GM18909 (cell line): ENCODE data around the gene FTSJ3.
"Not testable (repeated sequence)": the region's sequence is repeated elsewhere in the genome, so short reads cannot be mapped to it uniquely, and the experiment has no call there.

Experiments
- ATAC-seq: cut with Tn5 transposase; IDR thresholded peaks from one replicate; pipeline ENCODE4 v1.9.1; 2021; ENCODE audit warnings: mild to moderate bottlenecking; ENCODE audit not compliant: unreplicated experiment, poor library complexity

Gene FTSJ3

GRCh38 chr17:63827002-63827800, at the start of gene FTSJ3, which contains the start of gene PSMC5:
FTSJ3 (minus strand) TSS chr17:63827663; CDS start chr17:63826902, 761 bp downstream.
PSMC5 (plus strand) TSS chr17:63827431; CDS start chr17:63827491, 60 bp downstream.
- peak; percentile 91 for ATAC-seq

- ATAC-seq = not testable (repeated sequence)
These were observed 47.2 kb upstream of the FTSJ3 start for GRCh38 chr17:63874693-63875092.

GRCh38 chr17:63874061-63874626, 46.7 kb upstream of the FTSJ3 start:
- not testable (repeated sequence) for ATAC-seq

GRCh38 chr17:63873577-63873976, 46.1 kb upstream of the FTSJ3 start, which contains the start of gene CSH2:
CSH2 (minus strand) TSS chr17:63873677; CDS start chr17:63873614, 63 bp downstream.
- ATAC-seq = not testable (repeated sequence)

- ATAC-seq = not testable (repeated sequence)
These were observed 44.3 kb upstream of the FTSJ3 start for GRCh38 chr17:63871646-63872365.

GRCh38 chr17:63870292-63870665, 42.8 kb upstream of the FTSJ3 start:
- ATAC-seq = not testable (repeated sequence)

- not testable (repeated sequence) for ATAC-seq
These were observed 42.2 kb upstream of the FTSJ3 start for GRCh38 chr17:63869491-63870291.

- ATAC-seq = not testable (repeated sequence)
These were observed 39.2 kb upstream of the FTSJ3 start for GRCh38 chr17:63866625-63867024.

- ATAC-seq = no peak
These were observed 31.8 kb upstream of the FTSJ3 start for GRCh38 chr17:63859257-63859656.

GRCh38 chr17:63856425-63856824, 29.0 kb upstream of the FTSJ3 start:
- ATAC-seq = not testable (repeated sequence)

- no peak for ATAC-seq
These were observed 27.7 kb upstream of the FTSJ3 start for GRCh38 chr17:63855185-63855584.

GRCh38 chr17:63854709-63855108, 27.2 kb upstream of the FTSJ3 start:
- ATAC-seq = no peak

GRCh38 chr17:63853260-63853659, 25.8 kb upstream of the FTSJ3 start:
- no peak for ATAC-seq

- ATAC-seq = no peak
These were observed 22.9 kb upstream of the FTSJ3 start for GRCh38 chr17:63850401-63850800.

- ATAC-seq = peak; percentile 94
These were observed 21.6 kb upstream of the FTSJ3 start for GRCh38 chr17:63848834-63849689.

- ATAC-seq = no peak
These were observed 20.2 kb upstream of the FTSJ3 start for GRCh38 chr17:63847525-63848249.

- ATAC-seq = no peak
These were observed 18.0 kb upstream of the FTSJ3 start for GRCh38 chr17:63845509-63845908.

GRCh38 chr17:63843910-63844677, 16.6 kb upstream of the FTSJ3 start:
- no peak for ATAC-seq
